LoVo (cell line): ENCODE measurements around the gene TRIM64C.
"Not testable (repeated sequence)": the region's sequence is repeated elsewhere in the genome, so short reads cannot be mapped to it uniquely, and the experiment has no call there.

ENCODE experiments used
- DNase-seq: peaks from one replicate; pipeline ENCODE4 v3.0.0-alpha.2; 2016; ENCODE audit warnings: low spot score

TRIM64C gene, protein sequence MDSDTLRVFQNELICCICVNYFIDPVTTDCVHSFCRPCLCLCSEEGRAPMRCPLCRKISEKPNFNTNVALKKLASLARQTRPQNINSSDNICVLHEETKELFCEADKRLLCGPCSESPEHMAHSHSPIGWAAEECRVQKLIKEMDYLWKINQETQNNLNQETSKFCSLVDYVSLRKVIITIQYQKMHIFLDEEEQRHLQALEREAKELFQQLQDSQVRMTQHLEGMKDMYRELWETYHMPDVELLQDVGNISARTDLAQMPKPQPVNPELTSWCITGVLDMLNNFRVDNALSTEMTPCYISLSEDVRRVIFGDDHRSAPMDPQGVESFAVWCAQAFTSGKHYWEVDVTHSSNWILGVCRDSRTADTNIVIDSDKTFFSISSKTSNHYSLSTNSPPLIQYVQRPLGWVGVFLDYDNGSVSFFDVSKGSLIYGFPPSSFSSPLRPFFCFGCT

GRCh38 chr11:49059012-49059411 is at the start of gene TRIM64C:
Gene TRIM64C, minus strand, starts transcription at chr11:49059112. Its CDS starts 0 bp downstream, at chr11:49059112.
- not testable (repeated sequence) for DNase-seq

DNA sequence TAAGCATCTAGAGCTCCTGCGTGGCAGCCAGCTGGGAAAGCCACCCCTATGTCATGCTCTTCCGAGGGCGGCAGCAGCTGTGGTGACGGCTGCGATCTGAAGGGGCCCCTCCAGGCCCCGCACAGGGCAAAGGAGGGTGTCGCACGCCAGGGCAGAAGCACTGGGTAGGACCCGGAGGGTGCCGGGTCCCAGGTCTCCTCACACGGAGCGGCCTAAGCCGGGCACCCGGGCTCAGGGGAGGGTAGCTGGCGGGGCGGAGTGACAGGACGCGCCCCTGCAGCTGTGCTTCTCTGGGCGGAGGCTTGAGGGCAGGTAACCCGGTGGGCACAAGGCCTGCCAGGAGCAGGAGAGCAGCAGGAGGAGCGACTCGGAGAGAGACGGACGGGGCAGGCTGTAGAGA is 43.4 kb upstream of the TRIM64C start:
- not testable (repeated sequence) for DNase-seq

DNA sequence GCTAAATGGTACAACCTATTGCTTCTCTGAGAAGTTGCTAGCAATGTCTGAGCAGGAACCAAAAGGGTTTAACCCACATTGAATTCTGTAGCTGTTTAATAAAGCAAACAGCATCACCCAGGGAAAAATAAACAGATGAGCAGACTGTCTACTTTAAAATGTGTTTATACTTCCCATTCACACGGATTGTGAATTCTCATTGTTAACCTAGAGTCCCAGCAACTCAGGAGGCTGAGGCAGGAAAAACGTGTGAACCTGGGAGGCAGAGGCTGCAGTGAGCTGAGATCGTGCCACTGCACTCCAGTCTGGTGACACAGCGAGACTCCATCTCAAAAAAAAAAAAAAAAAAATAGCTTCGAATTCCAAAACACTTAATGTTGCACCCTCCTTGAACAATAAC is 11.0 kb upstream of the TRIM64C start:
- DNase-seq = not testable (repeated sequence)

DNA sequence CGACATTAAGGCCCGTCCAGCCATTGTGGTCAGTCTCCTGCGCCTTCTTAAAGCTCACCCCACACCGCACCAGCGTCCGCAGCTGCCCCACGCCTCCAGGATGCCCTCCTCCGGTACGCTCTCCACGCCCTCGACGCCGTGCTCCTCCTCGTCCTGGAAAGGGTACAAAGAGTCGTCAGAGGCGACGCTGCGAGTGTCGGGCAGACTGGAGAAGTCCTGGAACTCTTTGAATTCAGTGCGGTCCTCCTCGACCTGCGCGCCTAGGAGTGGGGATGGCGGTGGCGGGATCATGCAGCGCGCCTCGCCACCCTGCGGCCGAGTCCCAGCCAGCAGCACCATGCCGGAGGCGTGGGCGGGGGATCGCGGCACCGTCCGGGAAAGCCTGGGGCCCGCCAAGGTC is 9.1 kb downstream of the TRIM64C start:
- not testable (repeated sequence) for DNase-seq

GRCh38 chr11:49048229-49048628 is 10.7 kb downstream of the TRIM64C start:
- not testable (repeated sequence) for DNase-seq

DNA sequence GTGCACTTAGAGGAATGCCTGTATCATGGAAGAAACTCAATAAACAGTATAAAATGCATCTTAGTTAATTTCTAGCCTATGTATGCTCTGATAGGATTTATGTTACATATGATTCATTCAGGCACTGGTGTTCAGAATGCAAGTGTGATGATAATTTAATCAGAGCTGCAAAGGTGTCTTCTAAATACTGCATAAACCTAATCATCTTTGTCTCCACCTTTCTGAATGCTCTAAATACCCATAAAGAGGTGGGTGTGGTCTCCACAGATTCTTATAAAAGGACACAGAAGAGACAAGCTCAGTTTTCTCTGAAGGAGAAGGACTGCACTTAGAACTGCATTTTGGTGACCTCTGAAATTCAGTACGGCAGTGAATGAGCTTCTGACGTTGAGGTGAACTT is 30.4 kb downstream of the TRIM64C start, which contains the start of gene TRIM49B:
TRIM49B (plus strand) TSS at position 301 of the 400 bp plus-strand sequence. CDS start 2,777 bp downstream, outside the sequence.
- not testable (repeated sequence) for DNase-seq
